WI38 (cell line): ENCODE results near the gene DOK3.

ENCODE experiments used
- H3K4me3 ChIP-seq: 2 replicates; pipeline ENCODE4 v1.5.1; 2011; ENCODE audit warnings: low read depth, mild to moderate bottlenecking, control low read depth, low read length
- CTCF ChIP-seq: IDR thresholded peaks from 2 replicates; pipeline ENCODE4 v1.5.1; 2012; ENCODE audit warnings: low read depth, mild to moderate bottlenecking, control low read depth, low read length

DOK3 gene

GRCh38 chr5:177516601-177517568 is 7.3 kb upstream of the DOK3 start, which contains the start of gene DDX41:
DDX41 (minus strand) TSS chr5:177516961; CDS start chr5:177516945, 16 bp downstream.
- TF ChIP-seq CTCF = no peak
- peak within 1 kb of the TSS; percentile 90 for H3K4me3 ChIP-seq

- H3K4me3 ChIP-seq = peak overlapping the region; percentile 90
- no peak for TF ChIP-seq CTCF
Observed at GRCh38 chr5:177515580-177515979, 6.0 kb upstream of the DOK3 start.

GRCh38 chr5:177514541-177514940 is 4.9 kb upstream of the DOK3 start:
- no peak for TF ChIP-seq CTCF
- H3K4me3 ChIP-seq = no peak overlapping the region

- no peak for TF ChIP-seq CTCF
- no peak overlapping the region for H3K4me3 ChIP-seq
Observed at GRCh38 chr5:177513500-177513899, 3.9 kb upstream of the DOK3 start.

GRCh38 chr5:177512736-177513380 is 3.2 kb upstream of the DOK3 start:
- TF ChIP-seq CTCF = no peak
- H3K4me3 ChIP-seq = no peak overlapping the region

- TF ChIP-seq CTCF = no peak
- H3K4me3 ChIP-seq = no peak overlapping the region
Observed at GRCh38 chr5:177511796-177512675, 2.4 kb upstream of the DOK3 start.
